Measurements from ENCODE around the gene FRMD3.
"Not testable (repeated sequence)": the region's sequence is repeated elsewhere in the genome, so short reads cannot be mapped to it uniquely, and the experiment has no call there.

FRMD3 gene

GRCh38 chr9:83523684-83524083 lies 14.5 kb downstream of the FRMD3 start:
- DNase-seq (ENCODE audit: low read depth in 3 of 3) = no peak

GRCh38 chr9:83521411-83521810 lies 16.8 kb downstream of the FRMD3 start:
- no peak for DNase-seq (ENCODE audit: low read depth in 3 of 3)

GRCh38 chr9:83521011-83521410 lies 17.2 kb downstream of the FRMD3 start:
- no peak for DNase-seq (ENCODE audit: low read depth in 3 of 3)

GRCh38 chr9:83520292-83520691 lies 17.9 kb downstream of the FRMD3 start:
- no peak for DNase-seq (ENCODE audit: low read depth in 3 of 3)

- not testable (repeated sequence) for DNase-seq (ENCODE audit: low read depth in 3 of 3)
These were observed 20.2 kb downstream of the FRMD3 start for GRCh38 chr9:83517980-83518379.

- DNase-seq (ENCODE audit: low read depth in 3 of 3) = no peak
These were observed 23.4 kb downstream of the FRMD3 start for GRCh38 chr9:83514767-83515166.

- DNase-seq (ENCODE audit: low read depth in 3 of 3) = no peak
These were observed 25.6 kb downstream of the FRMD3 start for GRCh38 chr9:83512621-83513020.

- DNase-seq (ENCODE audit: low read depth in 3 of 3) = no peak
These were observed 27.1 kb downstream of the FRMD3 start for GRCh38 chr9:83511051-83511450.

GRCh38 chr9:83509402-83509801 lies 28.8 kb downstream of the FRMD3 start:
- DNase-seq (ENCODE audit: low read depth in 3 of 3) = no peak

- no peak for DNase-seq (ENCODE audit: low read depth in 3 of 3)
These were observed 30.1 kb downstream of the FRMD3 start for GRCh38 chr9:83508067-83508466.

GRCh38 chr9:83505282-83505681 lies 32.9 kb downstream of the FRMD3 start:
- DNase-seq (ENCODE audit: low read depth in 3 of 3) = no peak

- no peak for DNase-seq (ENCODE audit: low read depth in 3 of 3)
These were observed 34.3 kb downstream of the FRMD3 start for GRCh38 chr9:83503866-83504265.

GRCh38 chr9:83501565-83501964 lies 36.6 kb downstream of the FRMD3 start:
- no peak for DNase-seq (ENCODE audit: low read depth in 3 of 3)

- DNase-seq (ENCODE audit: low read depth in 3 of 3) = no peak
These were observed 40.8 kb downstream of the FRMD3 start for GRCh38 chr9:83497441-83497840.

- DNase-seq (ENCODE audit: low read depth in 3 of 3) = no peak
These were observed 46.2 kb downstream of the FRMD3 start for GRCh38 chr9:83491995-83492394.

GRCh38 chr9:83491413-83491812 lies 46.8 kb downstream of the FRMD3 start:
- no peak for DNase-seq (ENCODE audit: low read depth in 3 of 3)

GRCh38 chr9:83489961-83490360 lies 48.2 kb downstream of the FRMD3 start:
- DNase-seq (ENCODE audit: low read depth in 3 of 3) = no peak

- DNase-seq (ENCODE audit: low read depth in 3 of 3) = no peak
These were observed 53.2 kb downstream of the FRMD3 start for GRCh38 chr9:83484990-83485389.

- no peak for DNase-seq (ENCODE audit: low read depth in 3 of 3)
These were observed 55.0 kb downstream of the FRMD3 start for GRCh38 chr9:83483223-83483622.

GRCh38 chr9:83479765-83480164 lies 58.4 kb downstream of the FRMD3 start:
- DNase-seq (ENCODE audit: low read depth in 3 of 3) = no peak

- no peak for DNase-seq (ENCODE audit: low read depth in 3 of 3)
These were observed 60.6 kb downstream of the FRMD3 start for GRCh38 chr9:83477571-83477970.

GRCh38 chr9:83477120-83477519 lies 61.1 kb downstream of the FRMD3 start:
- DNase-seq (ENCODE audit: low read depth in 3 of 3) = no peak

GRCh38 chr9:83476513-83476912 lies 61.7 kb downstream of the FRMD3 start:
- DNase-seq (ENCODE audit: low read depth in 3 of 3) = no peak

- DNase-seq (ENCODE audit: low read depth in 3 of 3) = no peak
These were observed 62.5 kb downstream of the FRMD3 start for GRCh38 chr9:83475741-83476140.

- DNase-seq (ENCODE audit: low read depth in 3 of 3) = no peak
These were observed 63.6 kb downstream of the FRMD3 start for GRCh38 chr9:83474631-83475030.
